IMR-90 (cell line): ENCODE measurements around the gene BLMH. TPM values are rescaled to one million over a fixed set of nuclear protein-coding genes. Genes with fewer than 3 reads are reported as not detected.

Experiments
- ATAC-seq: fragments of 200-7000 bp; cut with Tn5 transposase; 2 replicates; pipeline ENCODE4 v1.9.1; 2020; ENCODE audit warnings: low read depth, mild to moderate bottlenecking, moderate library complexity
- BruUV-seq: library from RNA; stranded (reverse); fragments of 400-500 nt; replicated peaks from 2 replicates; lab custom pipeline; 2021; lab: Mats Ljungman, UMichigan
- CTCF ChIA-PET: fragments of 300-600 bp; formaldehyde crosslinking; extraction: SDS; loops from one replicate; lab custom pipeline; 2021; ENCODE audit warnings: antibody characterized with exemption; lab: Yijun Ruan, JAX
- POLR2A ChIA-PET: fragments of 300-600 bp; sonication (Branson Sonifier 250); formaldehyde crosslinking; loops from one replicate; lab custom pipeline; 2022; ENCODE audit warnings: antibody characterized with exemption; ENCODE audit not compliant: unreplicated experiment; lab: Charles Lee
- DNase-seq: peaks from one replicate; pipeline ENCODE4 v3.0.0; 2013
- H2AFZ ChIP-seq: replicated peaks from 2 replicates; pipeline ENCODE3; 2013; ENCODE audit warnings: low read length, mild to moderate bottlenecking; ENCODE audit not compliant: poor library complexity
- H2AK5ac ChIP-seq: 2 replicates; pipeline ENCODE4 v1.6.1; 2013; ENCODE audit warnings: low read depth, low read length, inconsistent platforms
- H2AK9ac ChIP-seq: replicated peaks from 2 replicates; pipeline ENCODE3; 2013; ENCODE audit warnings: mild to moderate bottlenecking, low read depth, low read length, moderate library complexity; ENCODE audit not compliant: poor library complexity
- H2BK120ac ChIP-seq: 2 replicates; pipeline ENCODE4 v1.6.1; 2013; ENCODE audit warnings: low read depth, low read length, inconsistent platforms
- H2BK15ac ChIP-seq: 3 replicates; pipeline ENCODE4 v1.6.1; 2013; ENCODE audit warnings: low read depth, low read length, inconsistent platforms
- H2BK20ac ChIP-seq: 2 replicates; pipeline ENCODE4 v1.6.1; 2013; ENCODE audit warnings: low read depth, mild to moderate bottlenecking, inconsistent platforms, low read length, moderate library complexity
- H2BK5ac ChIP-seq: 2 replicates; pipeline ENCODE4 v1.6.1; 2013; ENCODE audit warnings: mild to moderate bottlenecking, low read depth, low read length, inconsistent platforms; ENCODE audit not compliant: poor library complexity, severe bottlenecking
- H3K14ac ChIP-seq: replicated peaks from 2 replicates; pipeline ENCODE4 v1.6.1; 2013; ENCODE audit warnings: low read depth, low read length, inconsistent platforms
- H3K18ac ChIP-seq: 2 replicates; pipeline ENCODE4 v1.6.1; 2013; ENCODE audit warnings: low read depth, low read length, control low read depth
- H3K23ac ChIP-seq: 2 replicates; pipeline ENCODE4 v1.6.1; 2013; ENCODE audit warnings: low read depth, low read length, inconsistent platforms
- H3K27ac ChIP-seq: 2 replicates; pipeline ENCODE4 v1.5.1; 2013; ENCODE audit warnings: mild to moderate bottlenecking, control low read depth, low read length; ENCODE audit not compliant: insufficient read depth
- H3K27me3 ChIP-seq: 2 replicates; pipeline ENCODE4 v1.6.1; 2013; ENCODE audit warnings: low read length; ENCODE audit not compliant: control insufficient read depth, insufficient read depth
- H3K36me3 ChIP-seq: 2 replicates; pipeline ENCODE4 v1.6.1; 2013; ENCODE audit warnings: low read length, mixed read lengths; ENCODE audit not compliant: control insufficient read depth, insufficient read depth
- H3K4ac ChIP-seq: 2 replicates; pipeline ENCODE4 v1.6.1; 2013; ENCODE audit warnings: low read depth, low read length, inconsistent platforms
- H3K4me1 ChIP-seq: 2 replicates; pipeline ENCODE4 v1.6.1; 2013; ENCODE audit warnings: low read length, mixed read lengths; ENCODE audit not compliant: control insufficient read depth, insufficient read depth
- H3K4me2 ChIP-seq: 2 replicates; pipeline ENCODE4 v1.6.1; 2013; ENCODE audit warnings: low read depth, mild to moderate bottlenecking, control low read depth, low read length, moderate library complexity
- H3K4me3 ChIP-seq: 2 replicates; pipeline ENCODE4 v1.5.1; 2013; ENCODE audit warnings: low read depth, mild to moderate bottlenecking, control low read depth, low read length, moderate library complexity; ENCODE audit not compliant: insufficient read depth
- H3K56ac ChIP-seq: 2 replicates; pipeline ENCODE4 v1.6.1; 2013; ENCODE audit warnings: low read length, inconsistent platforms; ENCODE audit not compliant: insufficient read depth; ENCODE audit errors: extremely low read depth
- H3K79me1 ChIP-seq, 2 experiments: 2 replicates each; pipeline ENCODE4 v1.6.1; 2013; ENCODE audit warnings: low read length in 2 of 2, inconsistent platforms in 1 of 2, low read depth in 1 of 2
- H3K9ac ChIP-seq: 2 replicates; pipeline ENCODE4 v1.6.1; 2013; ENCODE audit warnings: low read depth, low read length, control low read depth
- H3K9me1 ChIP-seq: 2 replicates; pipeline ENCODE4 v1.6.1; 2013; ENCODE audit warnings: low read length, inconsistent platforms; ENCODE audit not compliant: insufficient read depth
- H3K9me3 ChIP-seq: 2 replicates; pipeline ENCODE4 v1.6.1; 2013; ENCODE audit warnings: low read length; ENCODE audit not compliant: control insufficient read depth, insufficient read depth
- H4K20me1 ChIP-seq: 2 replicates; pipeline ENCODE4 v1.6.1; 2013; ENCODE audit warnings: low read length, inconsistent platforms; ENCODE audit not compliant: insufficient read depth
- H4K5ac ChIP-seq: 2 replicates; pipeline ENCODE4 v1.6.1; 2013; ENCODE audit warnings: mild to moderate bottlenecking, low read depth, low read length, control low read depth
- H4K8ac ChIP-seq, 2 experiments: 2 replicates each; pipeline ENCODE4 v1.6.1; 2013; ENCODE audit warnings: low read depth in 2 of 2, low read length in 2 of 2, control low read depth in 1 of 2, inconsistent platforms in 1 of 2
- H4K91ac ChIP-seq: 2 replicates; pipeline ENCODE4 v1.6.1; 2013; ENCODE audit warnings: low read depth, low read length, inconsistent platforms; ENCODE audit not compliant: insufficient read depth
- BHLHE40 ChIP-seq: fragments of 150-350 bp; IDR thresholded peaks from 2 replicates; pipeline ENCODE4 v1.6.1; 2016; ENCODE audit warnings: mild to moderate bottlenecking, low read depth, low read length
- CEBPB ChIP-seq: IDR thresholded peaks from 2 replicates; pipeline ENCODE4 v1.6.1; 2012; ENCODE audit warnings: low read depth, low read length, improper control_type of control experiment
- CHD1 ChIP-seq: IDR thresholded peaks from 2 replicates; pipeline ENCODE4 v1.6.1; 2012; ENCODE audit warnings: low read depth, low read length, improper control_type of control experiment
- FOS ChIP-seq: fragments of 150-350 bp; IDR thresholded peaks from 2 replicates; pipeline ENCODE4 v1.6.1; 2016; ENCODE audit warnings: low read depth, low read length
- MAFK ChIP-seq: IDR thresholded peaks from 2 replicates; pipeline ENCODE4 v1.6.1; 2012; ENCODE audit warnings: low read depth, low read length, improper control_type of control experiment
- MAZ ChIP-seq: IDR thresholded peaks from 2 replicates; pipeline ENCODE4 v1.6.1; 2012; ENCODE audit warnings: low read depth, mild to moderate bottlenecking, low read length, improper control_type of control experiment, moderate library complexity, borderline replicate concordance
- MXI1 ChIP-seq: IDR thresholded peaks from 2 replicates; pipeline ENCODE4 v1.6.1; 2012; ENCODE audit warnings: low read depth, mild to moderate bottlenecking, low read length, moderate library complexity, borderline replicate concordance
- NFE2L2 ChIP-seq: fragments of 150-350 bp; IDR thresholded peaks from 2 replicates; pipeline ENCODE4 v1.6.1; 2016; ENCODE audit warnings: low read depth, mild to moderate bottlenecking, low read length
- POLR2A ChIP-seq: IDR thresholded peaks from 2 replicates; pipeline ENCODE4 v1.6.1; 2012; ENCODE audit warnings: mild to moderate bottlenecking, low read depth, low read length
- RAD21 ChIP-seq: IDR thresholded peaks from 2 replicates; pipeline ENCODE4 v1.6.1; 2012; ENCODE audit warnings: low read length, improper control_type of control experiment
- RCOR1 ChIP-seq: IDR thresholded peaks from 2 replicates; pipeline ENCODE4 v1.6.1; 2012; ENCODE audit warnings: mild to moderate bottlenecking, low read length, improper control_type of control experiment; ENCODE audit not compliant: insufficient replicate concordance
- SMC3 ChIP-seq: fragments of 150-350 bp; IDR thresholded peaks from 2 replicates; pipeline ENCODE4 v1.6.1; 2016; ENCODE audit warnings: low read depth, mild to moderate bottlenecking, antibody characterized with exemption, low read length, moderate library complexity
- USF2 ChIP-seq: fragments of 150-350 bp; IDR thresholded peaks from 2 replicates; pipeline ENCODE4 v1.6.1; 2017; ENCODE audit warnings: mild to moderate bottlenecking, antibody characterized with exemption, low read length, low read depth
- WGBS, 2 experiments: methylation state at CpG; one replicate each; pipeline versions ENCODE4 v1.1.5 to v1.1.7; 2013; ENCODE audit warnings: missing lambda C conversion rate in 2 of 2; ENCODE audit not compliant: insufficient read length in 1 of 2; ENCODE audit errors: extremely low coverage in 2 of 2; 5-methylcytosine and 5-hydroxymethylcytosine counted together
- dilution Hi-C: fragments of 300-500 bp; cut with HindIII; formaldehyde crosslinking; loops from one replicate; pipeline ENCODE4 v1.14.3; 2018; ENCODE audit warnings: low sequenced_read_pairs; ENCODE audit not compliant: unreplicated experiment
- in situ Hi-C: fragments of 300-500 bp; cut with MboI; formaldehyde crosslinking; loops from 3 replicates; pipeline ENCODE4 v1.14.3; 2019; ENCODE audit warnings: low sequenced_read_pairs, inconsistent platforms, mixed read lengths
- intact Hi-C: fragments of 100-400 bp; cut with micrococcal nuclease; formaldehyde crosslinking; loops from 2 replicates; pipeline ENCODE4 v1.10.0; 2022
- polyA plus RNA-seq, 3 experiments: library from polyadenylated mRNA; depleted of rRNA; stranded (reverse); fragments of >200 nt; gene quantifications; 2 replicates each; pipeline ENCODE4 v1.2.3, GENCODE V29; 2012; ENCODE audit warnings: low replicate concordance in 1 of 3
- total RNA-seq: library from RNA; depleted of rRNA; stranded (reverse); fragments of >200 nt; gene quantifications from 2 replicates; pipeline ENCODE4 v1.2.3, GENCODE V29; 2012
- TF ChIP-seq, protein P1 (sequence below): conservative IDR thresholded peaks from 2 replicates; pipeline ENCODE4 v1.5.1; 2012; ENCODE audit warnings: mild to moderate bottlenecking, low read depth, low read length, improper control_type of control experiment
- TF ChIP-seq, protein P2 (sequence below): fragments of 150-350 bp; IDR thresholded peaks from 2 replicates; pipeline ENCODE4 v1.6.1; 2016; ENCODE audit warnings: low read depth, mild to moderate bottlenecking, low read length, moderate library complexity, borderline replicate concordance

The BLMH gene
- total and polyA plus RNA-seq, 2 of the 4 experiments (the other 2 are of a cell fraction), result 17.3 to 20.8 TPM

DNA sequence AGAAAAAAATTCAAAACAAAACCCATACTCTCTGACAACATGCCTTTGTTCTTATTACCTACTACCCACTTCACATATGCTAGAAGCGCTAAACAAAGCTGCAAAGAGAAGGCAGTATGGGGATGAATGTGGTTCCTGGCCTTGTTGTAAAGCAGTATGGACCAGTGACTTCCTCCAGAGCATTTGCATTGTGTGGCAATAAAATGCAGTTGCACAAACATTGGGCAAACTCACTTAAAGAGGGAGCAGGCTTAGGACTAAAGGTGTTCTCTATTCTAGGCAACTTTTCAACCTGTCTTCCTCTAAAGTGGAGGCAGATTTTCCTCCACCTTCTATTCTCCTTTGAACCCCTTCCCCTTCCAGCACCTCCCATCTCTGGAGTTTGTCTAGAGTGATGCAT, 25.0 kb upstream of the BLMH start:
- CTCF ChIA-PET, result interaction anchor here (0.6 kb wide), 1 partner anchor 13 kb away, joined by 3 read pairs; no protein-coding TSS in a partner anchor
- in situ Hi-C loops, result loop anchor here (25.0 kb wide), 1 partner anchor 396 kb away; no protein-coding TSS in a partner anchor
- DNase-seq, result no peak

More for the DNA sequence above, 25.0 kb upstream of the BLMH start:
- no peak overlapping the region for H3K4me2 ChIP-seq
- H2BK120ac ChIP-seq, result no peak overlapping the region
- no peak overlapping the region for H4K91ac ChIP-seq
- H3K9me1 ChIP-seq, result no peaks in the 10 kb centered on the region
- H3K56ac ChIP-seq, result no peak overlapping the region
- H2BK5ac ChIP-seq, result no peak overlapping the region
- intact Hi-C loops (no loop called here), dilution Hi-C loops (no loop called here)
- H3K14ac ChIP-seq, result no peak overlapping the region
- no peak overlapping the region for H3K4me3 ChIP-seq
- H3K79me1 ChIP-seq, result no peaks in the 10 kb centered on the region
- H3K27me3 ChIP-seq, result peaks cover 6% of the 10 kb centered on the region
- no peak overlapping the region for H3K27ac ChIP-seq
- H2AK5ac ChIP-seq, result no peak overlapping the region
- POLR2A ChIA-PET, result interaction anchor here (0.6 kb wide), 1 partner anchor 21 kb away, joined by 6 read pairs; no protein-coding TSS in a partner anchor
- no peak overlapping the region for H2BK15ac ChIP-seq
- no TSS peak for BruUV-seq
- no peak overlapping the region for H3K18ac ChIP-seq
- H4K8ac ChIP-seq, result no peak overlapping the region
- no peak overlapping the region for H3K4ac ChIP-seq
- WGBS, 2 experiments, result no CpG with 5 or more reads among the region's 1 CpG
- no peak overlapping the region for H3K9ac ChIP-seq
- no peak overlapping the region for H4K5ac ChIP-seq
- H4K20me1 ChIP-seq, result no peaks in the 10 kb centered on the region
- H2BK20ac ChIP-seq, result no peak overlapping the region
- no peak for ATAC-seq
- peaks cover 2% of the 10 kb centered on the region; the same call in 1 of the 2 replicates for H3K4me1 ChIP-seq
- no peak overlapping the region for H2AK9ac ChIP-seq
- no peaks in the 10 kb centered on the region for H3K36me3 ChIP-seq
- no peaks in the 10 kb centered on the region for H3K9me3 ChIP-seq
- H3K23ac ChIP-seq, result no peak overlapping the region
- H2AFZ ChIP-seq, result no peak overlapping the region
- no peak for TF ChIP-seq USF2
- no peak for TF ChIP-seq FOS
- TF ChIP-seq, protein P1, sequence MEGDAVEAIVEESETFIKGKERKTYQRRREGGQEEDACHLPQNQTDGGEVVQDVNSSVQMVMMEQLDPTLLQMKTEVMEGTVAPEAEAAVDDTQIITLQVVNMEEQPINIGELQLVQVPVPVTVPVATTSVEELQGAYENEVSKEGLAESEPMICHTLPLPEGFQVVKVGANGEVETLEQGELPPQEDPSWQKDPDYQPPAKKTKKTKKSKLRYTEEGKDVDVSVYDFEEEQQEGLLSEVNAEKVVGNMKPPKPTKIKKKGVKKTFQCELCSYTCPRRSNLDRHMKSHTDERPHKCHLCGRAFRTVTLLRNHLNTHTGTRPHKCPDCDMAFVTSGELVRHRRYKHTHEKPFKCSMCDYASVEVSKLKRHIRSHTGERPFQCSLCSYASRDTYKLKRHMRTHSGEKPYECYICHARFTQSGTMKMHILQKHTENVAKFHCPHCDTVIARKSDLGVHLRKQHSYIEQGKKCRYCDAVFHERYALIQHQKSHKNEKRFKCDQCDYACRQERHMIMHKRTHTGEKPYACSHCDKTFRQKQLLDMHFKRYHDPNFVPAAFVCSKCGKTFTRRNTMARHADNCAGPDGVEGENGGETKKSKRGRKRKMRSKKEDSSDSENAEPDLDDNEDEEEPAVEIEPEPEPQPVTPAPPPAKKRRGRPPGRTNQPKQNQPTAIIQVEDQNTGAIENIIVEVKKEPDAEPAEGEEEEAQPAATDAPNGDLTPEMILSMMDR, result no peak
- no peak for TF ChIP-seq MXI1
- no peak for TF ChIP-seq RCOR1
- TF ChIP-seq CHD1, result no peak
- TF ChIP-seq SMC3, result no peak
- no peak for TF ChIP-seq RAD21
- no peak for TF ChIP-seq MAZ
- no peak for TF ChIP-seq NFE2L2
- TF ChIP-seq POLR2A, result no peak
- no peak for TF ChIP-seq CEBPB
- TF ChIP-seq, protein P2, sequence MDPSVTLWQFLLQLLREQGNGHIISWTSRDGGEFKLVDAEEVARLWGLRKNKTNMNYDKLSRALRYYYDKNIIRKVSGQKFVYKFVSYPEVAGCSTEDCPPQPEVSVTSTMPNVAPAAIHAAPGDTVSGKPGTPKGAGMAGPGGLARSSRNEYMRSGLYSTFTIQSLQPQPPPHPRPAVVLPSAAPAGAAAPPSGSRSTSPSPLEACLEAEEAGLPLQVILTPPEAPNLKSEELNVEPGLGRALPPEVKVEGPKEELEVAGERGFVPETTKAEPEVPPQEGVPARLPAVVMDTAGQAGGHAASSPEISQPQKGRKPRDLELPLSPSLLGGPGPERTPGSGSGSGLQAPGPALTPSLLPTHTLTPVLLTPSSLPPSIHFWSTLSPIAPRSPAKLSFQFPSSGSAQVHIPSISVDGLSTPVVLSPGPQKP, result no peak
- TF ChIP-seq BHLHE40, result no peak
- TF ChIP-seq MAFK, result no peak
